Measurements from ENCODE around the gene CYSTM1.

CYSTM1 gene

GRCh38 chr5:140213370-140213983 lies 38.5 kb downstream of the CYSTM1 start:
- DNase-seq, result no peak

DNA sequence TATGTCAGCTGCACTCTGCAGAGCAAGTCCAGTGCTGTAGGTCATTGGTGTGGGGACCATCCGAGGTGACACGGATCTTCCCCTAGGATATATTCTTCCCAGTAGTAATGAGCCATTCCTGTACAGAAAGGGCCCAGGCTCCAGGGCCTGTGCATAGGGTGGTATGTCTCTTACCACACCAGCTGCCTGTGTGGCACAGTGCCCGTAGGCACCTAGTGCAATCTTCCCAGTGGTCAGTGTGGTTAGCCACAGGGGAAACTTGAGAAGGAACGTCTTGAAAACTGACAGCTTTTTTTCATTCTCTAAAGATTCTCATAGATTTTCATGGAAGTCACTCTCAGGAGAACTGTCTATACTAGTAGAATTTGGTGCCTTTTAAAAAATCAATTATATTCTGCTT lies 39.8 kb downstream of the CYSTM1 start:
- DNase-seq, result no peak

DNA sequence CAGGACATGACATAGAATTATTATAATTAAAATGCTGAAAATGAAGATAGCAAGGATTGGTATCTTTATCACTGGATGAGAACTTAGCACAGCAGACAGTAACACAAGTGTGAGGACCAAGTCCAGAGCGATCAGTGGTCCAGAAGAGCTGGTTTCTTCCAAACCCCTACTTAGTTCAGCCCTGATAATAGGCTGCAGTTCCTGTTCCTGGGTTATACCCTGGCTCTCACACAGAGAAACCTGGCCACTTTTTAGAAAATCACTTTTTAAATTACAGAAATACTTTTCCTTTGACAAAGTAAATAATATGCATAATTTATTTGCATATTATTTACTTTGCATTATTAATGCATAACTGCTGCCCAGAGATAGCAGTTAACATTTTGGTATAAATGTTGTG lies 40.3 kb downstream of the CYSTM1 start:
- no peak for DNase-seq

- DNase-seq, result no peak
Measured at GRCh38 chr5:140216478-140217074, 41.6 kb downstream of the CYSTM1 start.

GRCh38 chr5:140217299-140218026 lies 42.5 kb downstream of the CYSTM1 start:
- no peak for DNase-seq

- DNase-seq, result no peak
Measured at GRCh38 chr5:140219068-140219991, 44.3 kb downstream of the CYSTM1 start.

- DNase-seq, result no peak
Measured at GRCh38 chr5:140220032-140220697, 45.2 kb downstream of the CYSTM1 start.

DNA sequence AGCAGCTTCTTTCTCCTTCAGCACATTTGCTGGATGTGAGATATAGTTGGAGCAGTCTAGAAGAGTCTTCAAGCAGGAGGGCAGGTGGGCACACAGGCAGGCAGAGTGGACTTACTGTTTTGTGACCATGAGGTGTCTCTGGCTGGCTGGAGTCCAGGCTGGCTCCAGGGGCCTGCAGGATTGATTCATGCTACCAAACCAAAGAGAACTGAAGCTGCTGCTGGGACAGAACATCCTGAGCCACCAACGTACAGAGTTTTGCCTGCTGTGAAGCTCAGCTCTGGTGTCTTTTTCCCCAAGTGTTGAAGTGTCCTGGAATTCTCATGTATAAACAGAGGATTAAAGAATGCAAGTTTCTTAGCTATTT lies 45.7 kb downstream of the CYSTM1 start:
- no peak for DNase-seq

GRCh38 chr5:140221697-140222223 lies 46.8 kb downstream of the CYSTM1 start:
- no peak for DNase-seq

DNA sequence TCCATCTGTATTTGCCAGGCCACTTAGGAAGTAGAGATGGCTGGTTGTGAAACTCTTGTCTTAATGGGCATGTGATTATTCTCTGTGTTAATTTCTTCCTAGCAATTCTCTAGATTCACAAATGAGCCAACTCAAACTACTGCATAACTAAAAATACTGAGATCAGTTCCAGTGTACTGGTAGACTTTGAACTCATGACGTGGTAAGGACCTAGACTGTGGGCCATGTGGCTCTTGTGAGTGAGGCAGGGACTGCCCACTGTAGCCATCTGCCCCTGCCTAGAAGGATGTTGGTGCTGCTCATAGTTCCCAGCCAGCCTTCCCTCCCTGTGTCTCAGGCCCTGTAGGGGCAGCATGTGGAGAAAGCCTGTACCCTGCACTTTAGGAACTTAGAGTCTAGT lies 47.4 kb downstream of the CYSTM1 start:
- no peak for DNase-seq

DNA sequence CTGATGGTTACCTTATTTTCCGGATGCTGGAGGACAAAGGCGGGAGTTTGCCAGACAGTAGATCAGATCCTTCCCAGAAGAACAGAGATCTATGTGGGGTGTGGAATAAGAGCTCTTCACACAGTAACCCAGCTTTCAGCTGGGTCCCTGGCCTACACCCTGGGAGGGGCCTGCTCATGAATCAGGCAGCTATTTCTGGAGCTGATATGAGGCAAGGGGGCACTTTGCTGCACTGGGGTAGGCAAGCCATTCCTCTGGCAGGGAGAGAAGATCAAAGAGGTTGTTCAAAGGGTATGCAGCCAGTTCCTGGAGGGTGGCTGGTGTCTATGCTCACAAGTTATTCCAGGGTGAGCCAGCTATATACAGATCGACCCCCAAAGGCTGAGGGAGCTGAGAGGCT lies 48.6 kb downstream of the CYSTM1 start:
- no peak for DNase-seq

- DNase-seq, result no peak
Measured at GRCh38 chr5:140224658-140225057, 49.7 kb downstream of the CYSTM1 start.

- no peak for DNase-seq
Measured at GRCh38 chr5:140225396-140225795, 50.4 kb downstream of the CYSTM1 start.

- no peak for DNase-seq
Measured at GRCh38 chr5:140227046-140227445, 52.1 kb downstream of the CYSTM1 start.

DNA sequence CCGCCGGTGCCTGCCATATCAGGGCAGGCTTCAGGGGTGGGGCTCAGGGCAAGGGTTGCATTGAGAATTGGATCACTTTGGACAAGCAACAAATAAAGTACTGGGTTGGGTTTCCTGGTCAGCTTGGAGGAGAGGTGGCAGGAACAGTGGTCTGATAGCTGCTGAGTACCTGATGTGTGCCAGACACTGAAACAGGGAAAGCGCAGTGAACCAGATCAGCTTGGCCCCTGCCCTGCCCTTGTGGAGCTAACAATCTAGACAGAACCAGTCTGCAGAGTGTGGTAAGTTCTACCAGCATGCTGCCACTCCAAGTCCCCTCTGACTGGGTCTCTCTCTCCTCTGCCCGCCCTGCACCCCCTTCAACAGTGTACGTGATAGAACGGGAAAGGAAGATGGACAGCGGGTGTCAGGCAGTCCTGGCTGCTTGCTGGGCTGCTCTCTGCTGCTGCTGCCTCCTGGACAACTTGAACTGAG lies 53.4 kb downstream of the CYSTM1 start:
- DNase-seq, result no peak

DNA sequence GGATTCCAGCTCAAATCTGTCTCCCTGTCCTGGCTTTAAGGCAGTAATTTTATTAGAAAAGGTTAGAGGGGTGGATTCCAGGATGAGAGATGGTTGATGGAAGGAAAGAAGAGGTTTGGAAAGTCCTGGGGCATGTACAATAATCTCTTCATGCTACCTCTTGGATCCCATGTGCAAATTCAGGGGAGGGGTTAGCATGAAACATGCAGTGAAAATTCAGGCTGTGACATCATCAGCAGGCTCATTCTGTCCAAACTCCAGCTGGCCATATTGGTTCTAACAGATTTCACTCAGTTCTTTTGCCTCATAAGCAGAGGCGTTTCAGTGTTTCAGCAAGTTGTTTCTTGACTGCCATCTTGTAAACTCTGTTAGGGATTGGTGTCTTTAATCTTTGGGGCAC lies 55.4 kb downstream of the CYSTM1 start:
- no peak for DNase-seq

GRCh38 chr5:140232731-140233130 lies 57.7 kb downstream of the CYSTM1 start:
- DNase-seq, result no peak

GRCh38 chr5:140234377-140234989 lies 59.5 kb downstream of the CYSTM1 start:
- no peak for DNase-seq

GRCh38 chr5:140235791-140236551 lies 61.0 kb downstream of the CYSTM1 start:
- DNase-seq, result no peak

GRCh38 chr5:140236891-140237598 lies 62.1 kb downstream of the CYSTM1 start:
- no peak for DNase-seq
